GM21526 (cell line): Measurements from ENCODE around the gene SSC4D.
"Not testable (repeated sequence)": the region's sequence is repeated elsewhere in the genome, so short reads cannot be mapped to it uniquely, and the experiment has no call there.

ENCODE experiments used
- ATAC-seq: cut with Tn5 transposase; IDR thresholded peaks from one replicate; pipeline ENCODE4 v1.9.1; 2021; ENCODE audit warnings: moderate library complexity; ENCODE audit not compliant: unreplicated experiment, low FRiP score

The SSC4D gene

GRCh38 chr7:76387789-76388188 is 21.7 kb downstream of the SSC4D start:
- not testable (repeated sequence) for ATAC-seq

GRCh38 chr7:76386691-76387260 is 22.7 kb downstream of the SSC4D start:
- ATAC-seq, result no peak

GRCh38 chr7:76383089-76383944 is 26.2 kb downstream of the SSC4D start:
- no peak for ATAC-seq

GRCh38 chr7:76381814-76382213 is 27.7 kb downstream of the SSC4D start:
- ATAC-seq, result no peak

GRCh38 chr7:76380623-76380966 is 28.9 kb downstream of the SSC4D start:
- no peak for ATAC-seq

GRCh38 chr7:76377186-76377918 is 32.1 kb downstream of the SSC4D start:
- no peak for ATAC-seq

- ATAC-seq, result no peak
Measured at GRCh38 chr7:76375251-76375650, 34.2 kb downstream of the SSC4D start.

- ATAC-seq, result no peak
Measured at GRCh38 chr7:76372984-76373833, 36.3 kb downstream of the SSC4D start.

- no peak for ATAC-seq
Measured at GRCh38 chr7:76371396-76371795, 38.1 kb downstream of the SSC4D start.

GRCh38 chr7:76369018-76369417 is 40.5 kb downstream of the SSC4D start:
- no peak for ATAC-seq

GRCh38 chr7:76368190-76368589 is 41.3 kb downstream of the SSC4D start:
- no peak for ATAC-seq

- no peak for ATAC-seq
Measured at GRCh38 chr7:76364198-76364584, 45.3 kb downstream of the SSC4D start.

- ATAC-seq, result not testable (repeated sequence)
Measured at GRCh38 chr7:76363754-76364153, 45.7 kb downstream of the SSC4D start.

GRCh38 chr7:76359978-76360638 is 49.4 kb downstream of the SSC4D start:
- ATAC-seq, result no peak

GRCh38 chr7:76359111-76359977 is 50.2 kb downstream of the SSC4D start:
- peak; percentile 91 for ATAC-seq

GRCh38 chr7:76358481-76359110 is 50.9 kb downstream of the SSC4D start, which contains the start of gene YWHAG:
YWHAG (minus strand) TSS chr7:76358991; CDS start chr7:76358808, 183 bp downstream.
- peak; percentile 62 for ATAC-seq

- peak; percentile 29 for ATAC-seq
Measured at GRCh38 chr7:76358011-76358480, 51.5 kb downstream of the SSC4D start.

GRCh38 chr7:76357475-76358010 is 52.0 kb downstream of the SSC4D start:
- no peak for ATAC-seq
